Posterior cingulate gyrus (tissue), 11 donors: Measurements from ENCODE around the gene ADAMTS6.
"Not testable (repeated sequence)": the region's sequence is repeated elsewhere in the genome, so short reads cannot be mapped to it uniquely, and the experiment has no call there.

Experiments used
- DNase-seq, 10 donors: peaks; one replicate each; pipeline versions ENCODE4 v3.0.0 to v3.0.0-alpha.2; 2020 to 2021; ENCODE audit warnings: mixed read lengths in 3 of 10
- intact Hi-C: fragments of 100-400 bp; cut with DNase I; formaldehyde crosslinking; loops from one replicate; pipeline ENCODE4 v1.15.1; 2023

Gene ADAMTS6, protein sequence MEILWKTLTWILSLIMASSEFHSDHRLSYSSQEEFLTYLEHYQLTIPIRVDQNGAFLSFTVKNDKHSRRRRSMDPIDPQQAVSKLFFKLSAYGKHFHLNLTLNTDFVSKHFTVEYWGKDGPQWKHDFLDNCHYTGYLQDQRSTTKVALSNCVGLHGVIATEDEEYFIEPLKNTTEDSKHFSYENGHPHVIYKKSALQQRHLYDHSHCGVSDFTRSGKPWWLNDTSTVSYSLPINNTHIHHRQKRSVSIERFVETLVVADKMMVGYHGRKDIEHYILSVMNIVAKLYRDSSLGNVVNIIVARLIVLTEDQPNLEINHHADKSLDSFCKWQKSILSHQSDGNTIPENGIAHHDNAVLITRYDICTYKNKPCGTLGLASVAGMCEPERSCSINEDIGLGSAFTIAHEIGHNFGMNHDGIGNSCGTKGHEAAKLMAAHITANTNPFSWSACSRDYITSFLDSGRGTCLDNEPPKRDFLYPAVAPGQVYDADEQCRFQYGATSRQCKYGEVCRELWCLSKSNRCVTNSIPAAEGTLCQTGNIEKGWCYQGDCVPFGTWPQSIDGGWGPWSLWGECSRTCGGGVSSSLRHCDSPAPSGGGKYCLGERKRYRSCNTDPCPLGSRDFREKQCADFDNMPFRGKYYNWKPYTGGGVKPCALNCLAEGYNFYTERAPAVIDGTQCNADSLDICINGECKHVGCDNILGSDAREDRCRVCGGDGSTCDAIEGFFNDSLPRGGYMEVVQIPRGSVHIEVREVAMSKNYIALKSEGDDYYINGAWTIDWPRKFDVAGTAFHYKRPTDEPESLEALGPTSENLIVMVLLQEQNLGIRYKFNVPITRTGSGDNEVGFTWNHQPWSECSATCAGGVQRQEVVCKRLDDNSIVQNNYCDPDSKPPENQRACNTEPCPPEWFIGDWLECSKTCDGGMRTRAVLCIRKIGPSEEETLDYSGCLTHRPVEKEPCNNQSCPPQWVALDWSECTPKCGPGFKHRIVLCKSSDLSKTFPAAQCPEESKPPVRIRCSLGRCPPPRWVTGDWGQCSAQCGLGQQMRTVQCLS (N-terminal part only)

DNA sequence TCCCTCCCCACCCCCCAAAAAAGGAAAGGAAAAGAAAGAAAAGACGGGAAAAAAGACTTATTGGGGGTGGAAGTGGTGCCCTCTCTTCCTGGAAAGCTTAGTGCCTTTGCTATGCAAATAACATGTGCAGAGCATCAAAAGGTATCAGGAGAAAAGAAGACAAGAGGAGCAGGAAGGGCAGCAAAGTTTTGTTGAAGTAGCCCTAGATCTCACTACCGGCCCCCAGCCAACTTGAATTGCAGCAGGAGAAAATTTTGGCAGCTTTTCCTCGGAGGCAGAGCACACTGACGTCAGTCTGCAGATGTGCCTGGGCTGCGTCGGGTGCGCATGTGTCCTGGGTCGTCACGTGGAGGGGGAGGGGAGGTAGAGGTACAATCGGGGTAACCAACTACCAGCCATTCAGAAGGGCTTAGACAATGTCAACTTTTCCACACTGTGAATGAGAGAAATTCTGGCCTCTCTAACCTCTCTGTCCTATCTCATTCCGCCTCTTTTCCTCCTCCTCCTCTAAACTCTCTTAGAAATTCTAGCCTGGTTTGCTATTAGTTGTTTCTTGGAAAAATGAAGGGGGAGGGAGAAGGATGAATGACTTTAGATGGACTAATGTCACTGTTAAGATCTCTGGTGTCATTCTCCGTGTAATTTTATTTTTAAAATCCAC lies at the start of gene ADAMTS6:
Gene ADAMTS6, minus strand, starts transcription at position 286 of the 661 bp plus-strand sequence. CDS start 8,247 bp downstream, outside the sequence.
- intact Hi-C loops, result loop anchor here (2.0 to 10.0 kb wide), 4 partner anchors 377 to 847 kb away; no protein-coding TSS in a partner anchor
- peak; percentile 61 to 96 (median 75) for DNase-seq

DNA sequence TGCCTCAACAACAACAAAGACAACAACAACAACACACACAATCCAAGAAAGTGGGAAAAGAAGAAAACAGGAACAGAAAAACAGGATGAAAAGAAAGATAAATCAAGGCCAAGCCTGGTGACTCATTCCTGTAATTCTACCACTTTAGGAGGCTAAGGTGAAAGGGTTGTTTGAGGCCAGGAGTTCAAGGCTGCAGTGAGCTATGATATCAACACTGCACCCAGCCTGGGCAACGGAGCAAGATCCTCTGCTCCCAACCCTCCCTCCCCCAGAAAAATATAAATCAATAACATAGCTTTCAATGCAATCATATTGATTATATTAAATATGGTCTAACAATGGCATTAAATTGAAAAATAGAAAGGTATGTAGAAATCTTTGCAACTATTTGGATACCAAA lies 49.2 kb upstream of the ADAMTS6 start:
- intact Hi-C loops, result no loop called here
- no peak for DNase-seq

DNA sequence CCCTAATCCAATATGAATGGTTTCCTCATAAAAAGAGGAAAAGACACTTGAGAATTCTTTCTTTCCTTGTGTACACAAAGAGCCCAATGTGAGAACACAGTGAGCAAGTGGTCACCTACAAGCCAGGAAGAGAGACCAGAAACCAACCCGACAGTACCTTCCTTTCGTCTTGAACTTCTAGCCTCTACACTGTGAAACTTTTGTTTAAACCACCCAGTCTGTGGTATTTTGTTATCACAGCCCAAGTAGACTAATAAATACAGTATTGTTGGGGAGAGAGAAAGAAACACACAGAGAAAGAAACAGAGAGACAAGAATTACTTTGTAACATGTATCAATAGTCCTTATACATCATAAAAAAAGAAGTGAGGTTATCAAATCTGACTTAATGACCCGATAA lies 44.0 kb upstream of the ADAMTS6 start:
- intact Hi-C loops, result no loop called here
- no peak for DNase-seq

DNA sequence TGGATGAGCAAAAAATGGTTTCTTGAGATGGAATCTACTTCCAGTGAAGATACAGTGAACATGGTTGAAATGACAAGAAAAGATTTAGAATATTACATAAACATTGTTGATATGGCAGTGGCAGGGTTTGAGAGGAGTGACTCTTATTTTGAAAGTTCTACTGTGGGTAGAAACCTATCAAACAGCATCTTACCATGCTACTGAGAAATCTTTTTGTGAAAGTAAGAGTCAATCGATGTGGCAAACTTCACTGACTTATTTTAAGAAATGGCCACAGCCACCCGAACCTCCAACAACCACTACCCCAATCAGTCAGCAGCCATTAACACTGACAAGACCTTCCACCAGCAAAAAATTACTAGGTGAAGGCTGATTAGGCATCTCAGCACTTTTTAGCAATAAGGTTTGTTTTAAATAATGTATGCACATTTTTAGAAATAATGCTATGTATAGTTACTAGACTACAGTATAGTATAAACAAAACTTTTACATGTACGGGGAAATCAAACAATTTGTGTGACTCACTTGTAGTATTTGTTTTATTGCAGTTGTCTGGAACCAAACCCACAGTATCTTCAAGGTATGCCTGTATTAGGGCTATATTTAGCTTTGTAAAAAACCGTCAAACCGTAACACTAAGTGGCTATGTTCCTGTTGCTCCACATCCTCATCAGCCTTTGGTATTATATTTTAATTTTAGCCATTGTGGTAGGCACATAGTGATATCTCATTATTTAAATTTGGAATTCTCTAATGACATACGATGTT lies 30.6 kb upstream of the ADAMTS6 start:
- DNase-seq, result no peak
- intact Hi-C loops, result no loop called here

DNA sequence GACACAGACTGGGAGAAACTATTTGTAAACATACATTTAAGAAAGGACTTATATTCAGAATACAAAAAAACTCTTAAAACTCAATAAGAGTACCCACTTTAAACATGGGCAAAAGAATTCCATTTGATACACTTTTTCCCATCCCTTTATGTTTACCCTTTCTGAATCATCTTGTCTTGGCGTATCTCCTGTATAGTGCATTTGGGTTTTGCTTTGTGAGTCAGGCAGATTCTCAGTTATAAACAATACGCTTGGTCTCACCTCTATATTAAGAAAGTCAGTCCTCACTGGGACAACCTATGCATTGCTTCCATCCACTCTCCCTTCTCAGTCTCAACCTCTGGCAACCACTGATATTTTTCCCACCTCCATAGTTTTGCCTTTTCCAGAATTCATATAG lies 27.3 kb upstream of the ADAMTS6 start:
- DNase-seq, result no peak

DNA sequence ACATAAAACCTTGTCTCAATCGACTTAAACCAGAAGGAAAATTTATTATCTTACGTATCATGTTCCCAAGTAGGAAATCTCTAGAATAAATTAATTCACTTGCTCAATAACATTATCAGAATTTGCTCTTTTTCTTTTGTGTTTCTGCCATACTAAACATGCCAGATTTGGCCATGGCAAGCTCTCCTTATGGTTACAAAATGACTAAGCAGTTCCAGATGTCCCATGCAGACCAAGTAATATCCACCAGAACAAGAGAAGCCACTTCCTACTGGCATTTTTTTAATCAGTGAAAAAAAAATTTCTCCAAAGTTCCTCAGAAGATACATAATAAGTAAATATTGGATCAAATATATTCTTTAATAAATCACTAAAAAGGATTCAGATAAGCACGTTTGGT lies 25.2 kb upstream of the ADAMTS6 start:
- intact Hi-C loops, result no loop called here
- DNase-seq, result no peak

More for the DNA sequence above, 27.3 kb upstream of the ADAMTS6 start:
- intact Hi-C loops, result no loop called here

DNA sequence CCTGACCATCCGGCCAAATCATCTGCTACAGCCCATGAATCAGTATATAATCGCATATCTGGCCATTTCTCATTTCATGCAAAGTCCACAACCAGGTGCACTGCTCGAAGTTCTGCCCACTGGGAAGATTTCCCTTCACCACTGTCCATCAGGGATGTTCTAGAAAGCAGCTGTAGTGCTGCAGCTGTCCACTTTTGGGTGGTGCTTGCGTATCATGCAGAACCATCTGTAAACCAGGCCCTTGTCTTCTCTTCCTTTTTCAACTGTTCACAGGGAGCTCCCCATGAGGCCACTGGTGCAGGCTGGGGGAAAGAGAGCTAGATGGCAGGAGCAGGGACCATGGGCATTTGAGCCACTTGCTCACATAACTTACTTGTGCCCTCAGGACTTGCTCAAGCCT lies 7.4 kb upstream of the ADAMTS6 start:
- intact Hi-C loops, result loop anchor here (10.0 kb wide), 2 partner anchors 384 to 854 kb away; no protein-coding TSS in a partner anchor
- DNase-seq, result no peak

DNA sequence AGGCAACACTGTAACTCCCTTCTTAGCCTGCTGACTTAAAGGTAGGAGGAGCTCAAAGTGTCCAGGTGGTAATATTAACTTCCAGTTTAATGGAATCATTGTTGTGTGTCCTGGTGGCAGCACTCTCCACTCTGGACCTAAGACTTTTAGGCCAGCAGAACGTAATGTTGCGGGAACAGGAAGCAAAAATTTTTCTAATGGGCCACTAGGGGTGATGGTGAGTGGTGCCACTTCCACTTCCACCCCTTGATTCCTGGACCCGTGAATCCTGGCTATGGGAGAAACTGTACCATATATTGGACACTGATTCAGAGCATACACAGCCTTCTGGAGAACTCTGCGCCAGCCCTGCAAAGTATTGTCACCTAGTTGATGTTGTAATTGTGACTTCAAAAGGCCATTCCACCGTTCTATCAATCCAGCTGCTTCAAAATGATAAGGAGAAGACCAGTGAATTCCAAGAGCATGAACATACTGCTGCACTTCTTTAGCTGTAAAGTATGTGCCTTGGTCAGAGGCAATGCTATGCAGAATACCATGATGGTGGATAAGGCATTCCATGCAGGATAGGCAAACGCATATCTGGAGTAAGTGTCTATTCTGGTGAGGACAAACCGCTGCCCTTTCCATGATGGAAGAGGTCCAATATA lies 6.4 kb upstream of the ADAMTS6 start:
- not testable (repeated sequence) for DNase-seq
- intact Hi-C loops, result loop anchor here (10.0 kb wide), 2 partner anchors 383 to 853 kb away; no protein-coding TSS in a partner anchor

DNA sequence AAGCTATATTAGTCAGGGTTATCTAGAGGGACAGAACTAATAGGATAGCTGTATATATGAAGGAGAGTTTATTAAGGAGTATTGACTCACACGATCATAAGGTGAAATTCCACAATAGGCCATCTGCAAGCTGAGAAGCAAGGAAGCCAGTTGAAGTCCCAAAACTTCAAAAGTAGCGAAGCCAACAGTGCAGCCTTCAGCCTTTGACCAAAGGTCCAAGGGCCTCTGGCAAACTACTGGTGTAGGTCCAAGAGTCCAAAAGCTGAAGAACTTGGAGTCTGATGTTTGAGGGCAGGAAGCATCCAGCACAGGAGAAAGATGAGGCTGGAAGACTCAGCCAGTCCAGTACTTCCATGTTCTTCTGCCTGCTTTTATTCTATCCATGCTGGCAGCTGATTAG lies 5.1 kb upstream of the ADAMTS6 start:
- intact Hi-C loops, result loop anchor here (10.0 kb wide), 2 partner anchors 382 to 852 kb away; no protein-coding TSS in a partner anchor
- DNase-seq, result not testable (repeated sequence)

DNA sequence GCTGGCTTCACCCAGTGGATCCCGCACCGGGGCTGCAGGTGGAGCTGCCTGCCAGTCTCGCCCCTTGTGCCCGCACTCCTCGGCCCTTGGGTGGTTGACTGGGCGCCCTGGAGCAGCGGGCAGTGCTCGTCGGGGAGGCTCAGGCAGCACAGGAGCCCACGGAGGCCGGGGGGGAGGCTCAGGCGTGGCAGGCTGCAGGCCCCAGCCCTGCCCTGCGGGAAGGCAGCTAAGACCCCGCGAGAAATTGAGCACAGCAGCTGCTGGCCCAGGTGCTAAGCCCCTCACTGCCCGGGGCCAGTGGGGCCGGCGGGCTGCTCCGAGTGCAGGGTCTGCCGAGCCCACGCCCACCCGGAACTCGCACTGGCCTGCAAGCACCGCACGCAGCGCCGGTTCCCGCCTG lies 3.7 kb upstream of the ADAMTS6 start:
- intact Hi-C loops, result loop anchor here (10.0 kb wide), 2 partner anchors 381 to 851 kb away; no protein-coding TSS in a partner anchor

DNA sequence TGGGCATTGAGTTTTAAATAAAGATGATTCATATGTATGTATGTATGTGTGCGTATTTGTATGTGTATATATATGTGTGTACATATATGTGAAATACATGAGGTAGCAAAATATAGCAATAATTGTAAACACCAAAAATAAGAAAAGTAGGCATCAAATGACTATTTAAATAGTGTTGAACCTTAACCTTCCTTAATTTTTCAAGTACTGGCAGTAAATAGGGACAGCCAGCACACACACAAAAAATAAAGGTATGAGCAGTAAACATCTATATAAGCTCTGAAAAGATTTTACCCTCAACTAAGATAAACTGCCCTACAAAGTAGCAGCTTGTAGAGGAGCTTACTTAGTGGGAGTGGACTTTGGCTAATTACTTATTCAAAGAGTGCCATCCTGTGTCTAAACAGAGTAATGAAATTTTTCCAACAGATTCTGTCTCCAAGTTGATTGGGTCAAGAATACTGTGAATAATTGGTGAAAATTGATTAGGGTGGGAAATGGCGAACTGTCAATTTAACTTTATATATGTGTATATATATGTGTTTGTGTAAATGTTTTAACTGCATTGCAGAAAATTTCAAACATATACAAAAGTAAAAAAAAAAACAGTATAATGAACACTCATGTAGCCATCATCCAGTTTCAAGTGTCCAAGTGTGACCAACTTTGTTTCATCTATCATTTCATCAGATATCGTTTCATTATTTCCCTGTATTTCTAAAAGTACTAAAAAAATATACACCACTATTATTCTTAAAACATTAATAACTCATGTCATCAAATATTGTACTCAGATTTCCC lies 2.0 kb upstream of the ADAMTS6 start:
- intact Hi-C loops, result loop anchor here (1.0 to 10.0 kb wide), 5 partner anchors 379 to 849 kb away; no protein-coding TSS in a partner anchor
- no peak for DNase-seq

More for the DNA sequence above, 3.7 kb upstream of the ADAMTS6 start:
- peak in 1 of 10 donors; percentile 80 for DNase-seq

DNA sequence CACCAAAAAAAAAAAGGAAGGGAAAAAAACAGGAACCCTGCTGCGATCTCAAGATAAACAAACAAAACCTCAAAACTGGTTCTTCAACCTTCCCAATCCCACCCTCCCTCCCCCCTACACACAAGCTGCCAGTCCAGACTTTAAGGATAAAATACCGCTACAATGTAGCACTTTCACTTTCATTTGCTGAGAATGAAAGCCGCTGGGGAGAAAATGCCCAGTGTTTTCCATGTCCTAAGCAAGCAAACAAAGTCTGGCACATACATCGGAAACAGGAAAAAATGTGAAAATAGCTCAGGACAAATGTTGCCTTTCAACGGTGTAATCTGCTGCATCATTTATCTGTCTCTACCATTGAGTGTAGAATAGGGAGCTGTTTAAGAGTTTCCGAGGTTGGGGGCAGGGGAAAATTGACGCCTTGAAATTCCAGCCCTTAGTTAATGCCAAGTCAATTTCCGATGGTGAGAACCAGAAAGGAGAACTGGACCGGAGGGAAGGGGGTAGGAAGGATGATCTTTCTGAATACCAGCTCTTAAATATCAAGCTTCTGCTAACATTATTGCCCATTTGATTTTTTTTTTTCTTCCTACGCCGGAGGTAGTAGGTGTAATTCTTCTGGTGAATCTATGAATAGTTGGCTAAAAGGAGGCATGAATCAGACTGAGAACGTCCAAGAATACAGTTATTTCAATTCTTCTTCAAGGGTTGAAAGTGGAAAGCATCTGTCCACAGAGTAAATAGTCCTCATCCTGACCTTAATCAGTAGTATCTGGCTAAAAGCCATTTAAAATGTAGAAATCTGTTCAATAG lies 1.2 kb upstream of the ADAMTS6 start:
- intact Hi-C loops, result loop anchor here (1.0 to 10.0 kb wide), 5 partner anchors 378 to 848 kb away; no protein-coding TSS in a partner anchor
- no peak for DNase-seq

DNA sequence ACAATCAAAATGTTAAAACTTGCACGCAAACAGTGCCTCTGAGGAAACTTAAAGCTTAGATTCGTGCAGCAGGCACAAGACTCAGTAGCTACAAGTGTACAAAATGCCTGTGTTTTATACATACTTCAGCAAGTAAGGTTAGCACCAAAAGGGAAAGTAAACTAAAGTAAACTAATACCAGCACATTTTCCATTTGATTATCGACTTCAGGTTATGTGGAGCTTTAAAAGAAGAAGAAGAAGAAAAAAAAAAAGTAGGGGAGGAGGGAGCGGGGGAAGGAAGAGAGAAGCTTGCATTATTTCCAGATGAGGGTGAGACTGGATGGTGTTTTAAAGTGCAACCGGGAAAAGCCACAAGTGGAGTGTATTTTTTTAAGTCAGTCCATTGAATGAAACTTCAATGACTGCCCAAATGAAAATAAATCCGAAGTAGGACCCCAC lies 596 bp upstream of the ADAMTS6 start:
- no peak for DNase-seq
- intact Hi-C loops, result loop anchor here (2.0 to 10.0 kb wide), 4 partner anchors 378 to 848 kb away; no protein-coding TSS in a partner anchor

DNA sequence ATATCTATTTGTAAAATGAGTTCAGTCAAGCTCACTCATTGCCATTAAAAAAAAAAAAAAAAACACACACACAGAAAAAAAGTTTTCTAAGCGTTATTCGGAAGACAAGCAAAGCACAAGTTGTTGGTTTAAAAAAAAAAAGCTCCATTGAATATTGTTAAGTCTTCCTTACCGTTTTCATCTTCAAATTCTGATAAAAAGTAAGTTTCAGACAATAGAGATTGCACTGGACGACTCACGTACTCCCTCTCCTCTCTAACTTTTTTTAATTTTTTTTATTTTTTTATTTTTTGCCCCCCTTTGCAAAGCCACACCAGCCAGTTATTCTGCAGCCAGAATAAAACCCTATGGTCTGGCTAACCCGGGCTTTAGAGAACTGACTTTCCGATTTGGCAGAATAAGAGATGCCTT lies 544 bp downstream of the ADAMTS6 start:
- DNase-seq, result no peak

DNA sequence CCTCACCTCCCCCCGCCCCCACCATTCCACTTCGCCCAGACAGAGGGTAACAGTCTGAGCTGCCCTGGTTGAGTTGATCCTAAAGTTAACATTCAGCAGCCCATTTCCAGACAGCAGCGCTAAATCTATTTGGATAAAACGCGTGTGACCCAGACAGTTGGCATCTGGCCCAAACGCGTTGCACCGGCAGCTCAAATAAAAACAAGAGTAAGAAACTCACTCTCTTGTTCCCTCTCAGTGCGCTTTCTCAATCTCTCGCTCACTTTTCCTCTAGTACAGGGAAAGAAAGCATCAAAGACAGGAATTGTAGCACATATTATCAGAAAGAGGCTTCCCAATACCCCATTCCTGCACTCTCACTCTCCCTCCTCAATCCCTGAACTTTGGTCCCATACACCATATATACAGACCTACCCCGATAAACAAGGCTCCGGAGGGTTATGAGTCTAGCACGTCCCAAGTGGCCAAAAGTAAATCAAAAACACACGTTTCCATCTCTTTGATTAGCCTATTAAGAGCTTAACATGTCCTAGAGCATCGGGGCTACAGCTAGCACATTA lies 1.3 kb downstream of the ADAMTS6 start:
- intact Hi-C loops, result loop anchor here (5.0 to 10.0 kb wide), 3 partner anchors 376 to 846 kb away; no protein-coding TSS in a partner anchor
- DNase-seq, result peak in 7 of 10 donors; percentile 23 to 87 (median 43)

More for the DNA sequence above, 544 bp downstream of the ADAMTS6 start:
- intact Hi-C loops, result loop anchor here (5.0 to 10.0 kb wide), 3 partner anchors 376 to 846 kb away; no protein-coding TSS in a partner anchor

DNA sequence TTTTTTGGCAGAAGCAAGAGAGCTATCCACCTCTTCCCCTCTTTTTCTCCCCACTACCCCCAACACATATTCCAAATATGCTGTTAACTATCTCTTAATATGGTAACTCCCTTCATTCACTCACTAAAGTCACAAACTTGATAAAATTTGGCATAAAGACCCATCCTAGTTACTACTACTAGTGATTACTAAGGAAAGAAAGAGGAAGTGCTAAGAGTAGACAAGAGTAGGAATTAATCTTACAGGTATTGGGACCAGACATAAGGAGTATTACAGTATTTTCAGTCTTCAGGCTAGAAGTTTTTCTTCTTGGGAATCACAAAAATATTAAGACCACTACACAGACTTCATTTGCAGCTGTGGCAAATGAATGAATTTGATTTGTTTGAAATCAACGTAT lies 2.2 kb downstream of the ADAMTS6 start:
- no peak for DNase-seq
- intact Hi-C loops, result no loop called here
